ENCODE results near the gene GABRP.
"Not testable (repeated sequence)": the region's sequence is repeated elsewhere in the genome, so short reads cannot be mapped to it uniquely, and the experiment has no call there.

Gene GABRP

DNA sequence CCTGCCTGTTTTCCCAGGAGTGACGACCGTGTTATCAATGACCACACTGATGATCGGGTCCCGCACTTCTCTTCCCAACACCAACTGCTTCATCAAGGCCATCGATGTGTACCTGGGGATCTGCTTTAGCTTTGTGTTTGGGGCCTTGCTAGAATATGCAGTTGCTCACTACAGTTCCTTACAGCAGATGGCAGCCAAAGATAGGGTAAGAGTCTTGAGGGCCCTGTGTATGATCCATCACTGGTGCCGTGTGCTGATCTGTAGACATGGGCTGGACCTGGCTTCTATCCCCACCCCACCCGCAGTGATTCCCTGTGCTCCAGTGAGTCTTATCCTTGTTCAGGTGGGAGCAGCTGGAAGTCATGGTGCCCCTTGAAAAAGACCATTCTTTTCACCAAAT is 26.0 kb downstream of the GABRP start:
- no peak for DNase-seq

GRCh38 chr5:170811719-170812118 is 28.2 kb downstream of the GABRP start:
- no peak for DNase-seq

GRCh38 chr5:170813231-170813630 is 29.7 kb downstream of the GABRP start:
- no peak for DNase-seq

- no peak for DNase-seq
Measured at GRCh38 chr5:170817195-170817594, 33.7 kb downstream of the GABRP start.

- no peak for DNase-seq
Measured at GRCh38 chr5:170818232-170818631, 34.7 kb downstream of the GABRP start.

DNA sequence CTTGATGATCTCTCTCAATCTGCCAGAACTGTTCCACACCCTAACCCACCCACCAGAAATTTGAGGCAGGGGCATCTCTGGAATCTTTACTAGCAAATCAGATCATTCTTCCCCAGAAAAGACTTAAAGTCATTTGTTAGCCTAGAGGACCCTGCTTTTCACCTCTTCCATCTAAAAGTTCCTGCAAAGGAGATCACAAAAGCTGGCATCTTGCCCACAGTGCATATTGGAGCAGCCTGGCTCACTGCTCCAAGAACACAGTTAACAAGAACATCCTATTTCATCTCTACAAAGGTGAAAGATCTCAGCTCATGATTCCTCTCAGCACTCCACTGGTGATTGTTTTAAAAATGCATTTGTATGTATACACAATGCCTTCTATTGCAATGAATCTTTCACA is 36.3 kb downstream of the GABRP start:
- no peak for DNase-seq

DNA sequence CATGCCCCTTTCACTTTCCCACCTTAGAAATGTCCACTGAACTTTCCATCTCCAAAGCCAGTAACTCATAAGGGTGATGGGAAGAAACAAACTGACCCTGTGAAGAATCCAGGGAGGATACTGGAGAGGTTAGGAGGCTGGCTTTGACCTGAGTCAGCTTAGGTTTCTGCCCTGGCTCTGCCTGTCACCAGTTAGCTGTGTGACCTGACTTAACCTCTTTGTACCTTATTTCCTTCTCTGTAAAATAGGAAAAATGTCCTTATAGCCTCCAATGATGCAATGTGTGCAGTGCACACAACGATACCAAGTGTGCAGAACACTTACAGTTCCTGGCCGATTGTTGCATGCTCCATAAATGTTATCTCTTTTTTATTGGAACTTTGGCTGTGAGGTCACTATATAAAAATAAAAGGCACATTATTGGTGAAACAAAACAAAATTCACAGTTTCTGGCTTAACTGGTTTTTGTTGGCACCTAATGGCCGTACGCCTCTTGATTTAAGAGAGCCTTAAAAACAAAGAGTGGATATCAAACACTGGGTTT is 37.8 kb downstream of the GABRP start:
- no peak for DNase-seq

DNA sequence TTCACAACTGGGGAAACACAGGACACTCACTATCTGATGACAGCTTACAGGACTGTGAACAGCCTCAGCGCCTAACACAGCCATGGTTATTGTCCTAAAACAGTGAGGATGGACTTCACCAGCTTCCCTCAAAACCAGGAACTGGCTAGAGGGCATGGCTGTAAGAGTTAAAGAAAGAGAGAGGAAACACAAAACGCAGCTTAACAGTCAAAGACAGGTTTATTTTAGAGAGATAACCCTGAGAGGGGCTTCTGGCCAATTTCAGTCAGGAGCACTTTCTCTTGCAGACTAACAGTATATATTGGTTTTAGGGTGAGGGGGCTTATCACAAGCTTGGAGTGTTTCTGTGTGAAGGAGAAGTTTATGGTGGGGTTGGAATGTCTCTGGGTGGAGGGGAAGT is 42.6 kb downstream of the GABRP start:
- DNase-seq, result no peak

DNA sequence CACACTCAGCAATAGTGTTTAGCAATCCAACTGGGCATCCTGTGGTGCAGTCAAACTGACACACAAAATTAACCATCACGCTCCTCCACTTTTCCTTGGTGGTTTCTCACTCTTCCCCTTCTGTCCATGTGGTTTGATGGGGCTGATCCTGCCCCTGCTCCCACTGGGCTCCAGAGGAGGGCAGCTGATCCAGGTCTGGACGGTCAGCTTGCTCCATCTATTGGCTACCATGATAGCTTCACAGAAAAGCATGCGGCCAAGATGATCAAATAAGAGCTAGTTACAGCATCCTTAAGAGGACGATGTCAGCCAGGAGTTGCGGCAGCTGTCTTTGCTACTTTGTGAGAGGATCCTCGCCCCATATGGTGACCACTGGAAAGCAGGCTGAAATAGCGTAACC is 48.7 kb downstream of the GABRP start:
- DNase-seq, result no peak

- DNase-seq, result not testable (repeated sequence)
Measured at GRCh38 chr5:170833981-170834380, 50.5 kb downstream of the GABRP start.

GRCh38 chr5:170836226-170836625 is 52.7 kb downstream of the GABRP start:
- no peak for DNase-seq

- no peak for DNase-seq
Measured at GRCh38 chr5:170843870-170844269, 60.3 kb downstream of the GABRP start.

DNA sequence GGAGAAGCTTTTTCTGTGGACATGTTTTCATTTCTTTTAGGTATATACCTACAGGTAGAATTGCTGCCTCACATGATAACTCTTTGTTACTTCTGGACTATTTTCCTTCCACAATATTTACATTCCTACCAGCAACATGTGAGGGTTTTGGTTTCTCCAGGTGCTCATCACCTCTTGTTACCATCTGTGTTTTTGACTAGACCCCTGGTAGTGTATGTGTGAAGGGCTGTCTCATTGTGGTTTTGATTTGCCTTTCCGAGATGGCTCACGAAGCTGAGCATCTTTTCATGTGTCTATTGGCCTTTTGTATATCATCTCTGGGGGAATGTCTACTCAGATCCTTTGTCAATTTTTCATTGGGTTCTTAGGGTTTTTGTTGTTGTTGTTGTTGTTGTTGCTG is 61.1 kb downstream of the GABRP start:
- no peak for DNase-seq

DNA sequence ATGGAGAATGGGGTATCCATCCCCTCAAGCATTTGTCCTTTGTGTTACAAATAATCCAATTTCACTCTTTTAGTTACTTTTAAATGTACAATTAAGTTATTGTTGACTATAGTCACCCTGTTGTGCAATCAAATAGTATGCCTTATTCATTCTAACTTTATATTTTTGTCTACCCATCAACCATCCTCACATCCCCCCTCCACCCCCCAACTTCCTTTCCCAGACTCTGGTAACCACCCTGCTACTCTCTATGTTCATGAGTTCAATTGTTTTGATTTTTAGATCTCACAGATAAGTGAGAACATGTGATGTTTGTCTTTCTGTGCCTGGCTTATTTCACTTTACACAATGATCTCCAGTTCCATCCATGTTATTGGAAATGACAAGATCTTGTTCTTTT is 62.9 kb downstream of the GABRP start:
- no peak for DNase-seq

DNA sequence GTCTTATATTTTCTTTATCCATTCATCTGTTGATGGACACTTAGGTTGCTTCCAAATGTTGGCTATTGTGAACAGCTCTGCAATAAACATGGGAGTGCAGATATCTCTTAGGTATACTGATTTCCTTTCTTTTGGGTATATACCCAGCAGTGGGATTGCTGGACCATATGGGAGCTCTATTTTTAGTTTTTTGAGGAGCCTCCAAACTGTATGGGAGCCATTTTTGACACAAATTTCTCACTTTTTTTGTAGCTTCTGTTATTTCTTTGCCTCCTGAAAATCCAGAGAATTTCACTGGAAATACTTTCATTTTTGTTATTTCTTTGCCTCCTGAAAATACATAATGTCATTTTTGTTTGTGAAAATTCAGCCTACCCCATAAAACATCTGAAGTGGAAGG is 63.3 kb downstream of the GABRP start:
- DNase-seq, result no peak

DNA sequence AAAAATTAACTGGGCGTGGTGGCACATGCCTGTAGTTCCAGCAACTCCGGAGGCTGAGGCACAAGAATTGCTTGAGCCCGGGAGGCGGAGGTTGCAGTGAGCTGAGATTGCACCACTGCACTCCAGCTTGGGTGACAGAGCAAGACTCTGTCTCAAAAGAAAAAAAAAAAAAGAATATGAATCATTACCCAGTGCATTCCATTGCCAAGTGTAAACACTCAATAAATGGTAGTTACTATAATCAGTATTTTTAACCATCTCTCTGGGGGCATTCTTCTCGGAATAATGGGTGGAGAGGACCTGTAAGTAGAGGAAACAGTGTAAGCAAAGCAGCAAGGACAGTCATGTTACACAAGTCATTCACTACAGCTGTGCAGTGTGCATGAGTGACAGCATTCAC is 64.5 kb downstream of the GABRP start:
- no peak for DNase-seq

DNA sequence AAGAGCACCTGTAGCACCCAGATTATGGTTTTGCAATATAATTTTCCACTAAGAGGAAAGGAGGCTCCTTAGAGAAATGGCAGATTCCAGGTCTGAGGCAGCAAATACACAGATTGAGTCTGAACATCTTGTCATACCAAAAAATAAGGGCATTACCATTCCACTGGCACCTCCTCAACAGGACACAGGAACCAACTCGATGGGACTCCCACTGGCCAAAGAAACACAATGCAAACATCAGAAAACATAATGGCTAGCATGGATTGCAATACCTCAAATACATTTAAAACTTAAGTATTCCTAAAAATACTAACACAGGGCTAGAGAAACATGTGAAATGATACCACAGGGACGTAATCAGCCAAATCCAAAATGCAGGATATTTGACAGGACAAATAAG is 65.8 kb downstream of the GABRP start:
- DNase-seq, result no peak

DNA sequence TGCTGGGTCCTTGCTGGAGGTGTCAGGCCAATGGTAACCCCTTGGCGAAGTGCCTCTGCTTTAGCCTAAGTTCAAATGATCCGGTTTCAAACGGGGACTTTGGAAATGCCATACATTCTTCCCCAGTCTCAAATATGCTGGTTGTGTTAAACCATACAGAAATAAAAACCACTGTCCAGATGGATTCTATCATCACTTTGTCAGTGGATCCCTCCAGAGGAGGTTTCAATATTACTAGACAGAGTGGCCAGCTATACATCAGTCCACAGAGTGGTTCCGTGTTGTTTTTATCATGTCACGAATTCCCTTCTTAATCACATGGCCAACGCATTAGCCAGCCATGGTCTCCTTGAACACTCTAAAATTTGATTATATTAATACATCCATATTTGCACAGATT is 71.0 kb downstream of the GABRP start:
- no peak for DNase-seq

DNA sequence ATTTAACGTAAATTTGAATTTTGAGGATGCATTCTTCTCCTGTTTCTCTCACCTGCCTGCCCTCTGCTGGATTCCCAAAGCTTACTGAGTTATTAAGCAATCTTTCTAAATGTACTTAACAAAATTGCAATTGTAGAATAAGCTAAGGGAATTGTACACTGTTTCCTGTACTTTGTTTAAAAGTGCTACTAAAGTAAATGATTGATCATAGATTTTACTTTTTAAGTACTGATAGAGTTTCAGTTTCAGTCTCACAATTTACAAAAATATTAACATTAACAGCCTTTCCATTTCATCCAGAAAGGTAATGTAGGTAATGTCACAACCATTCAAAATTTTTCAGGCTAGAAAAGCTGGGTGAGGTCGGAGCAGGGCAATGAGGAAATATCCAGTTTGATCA is 73.5 kb downstream of the GABRP start:
- DNase-seq, result no peak

DNA sequence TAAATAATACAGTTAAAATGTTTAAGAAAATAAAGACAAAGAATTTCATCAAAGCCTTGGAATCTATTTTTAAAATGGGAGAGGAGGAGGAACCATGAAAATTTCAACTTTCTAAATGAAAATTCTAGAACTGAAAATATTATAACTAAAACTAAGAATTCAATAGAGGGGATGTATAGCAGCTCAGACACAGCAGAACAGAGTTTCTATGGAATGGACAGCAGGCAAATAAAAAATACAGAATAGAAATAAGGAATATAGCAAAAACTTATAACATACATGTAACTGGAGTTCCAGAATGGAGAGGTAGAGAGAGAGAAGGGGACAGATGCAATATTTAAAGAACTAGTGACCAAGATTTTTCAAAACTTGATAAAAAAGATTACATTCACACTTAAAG is 76.9 kb downstream of the GABRP start:
- DNase-seq, result no peak

GRCh38 chr5:170860818-170861666 is 77.5 kb downstream of the GABRP start:
- no peak for DNase-seq

- no peak for DNase-seq
Measured at GRCh38 chr5:170861667-170861916, 78.1 kb downstream of the GABRP start.

GRCh38 chr5:170861917-170862766 is 78.6 kb downstream of the GABRP start, which contains the start of gene RANBP17:
TSS of gene RANBP17 (plus strand) at chr5:170862018.
- DNase-seq, result no peak

GRCh38 chr5:170863646-170864045 is 80.1 kb downstream of the GABRP start:
- no peak for DNase-seq
